GM23338 (cell line): Measurements from ENCODE around the gene MKLN1. TPM values are rescaled to one million over a fixed set of nuclear protein-coding genes. Genes with fewer than 3 reads are reported as not detected.

ENCODE experiments used
- ATAC-seq: fragments of 200-7000 bp; cut with Tn5 transposase; 3 replicates; pipeline ENCODE4 v1.9.1; 2020
- DNase-seq: peaks from one replicate; pipeline ENCODE4 v3.0.0-alpha.2; 2015; ENCODE audit warnings: low spot score
- H2AFZ ChIP-seq: fragments of 200-600 bp; sonication (generic); 2 replicates; pipeline ENCODE4 v1.8.0; 2016; ENCODE audit warnings: antibody characterized with exemption, mild to moderate bottlenecking, moderate library complexity
- H3F3A ChIP-seq: fragments of 200-600 bp; sonication (generic); replicated peaks from 2 replicates; pipeline ENCODE4 v1.8.0; 2017; ENCODE audit warnings: antibody characterized with exemption, mixed run types, low read depth
- H3K27ac ChIP-seq: fragments of 200-600 bp; sonication (generic); 2 replicates; pipeline ENCODE4 v1.6.1; 2016; ENCODE audit warnings: low read depth
- H3K27me3 ChIP-seq: fragments of 200-600 bp; sonication (generic); 2 replicates; pipeline ENCODE4 v1.8.0; 2016; ENCODE audit warnings: mild to moderate bottlenecking, mixed run types, moderate library complexity; ENCODE audit not compliant: insufficient read depth
- H3K36me3 ChIP-seq: fragments of 200-600 bp; sonication (generic); 2 replicates; pipeline ENCODE4 v1.8.0; 2016; ENCODE audit warnings: mild to moderate bottlenecking; ENCODE audit not compliant: insufficient read depth
- H3K4me1 ChIP-seq: fragments of 200-600 bp; sonication (generic); 2 replicates; pipeline ENCODE4 v1.8.0; 2016; ENCODE audit warnings: mild to moderate bottlenecking, moderate library complexity; ENCODE audit not compliant: insufficient read depth
- H3K4me2 ChIP-seq: fragments of 200-600 bp; sonication (generic); 2 replicates; pipeline ENCODE4 v1.7.1; 2017; ENCODE audit warnings: mixed run types
- H3K4me3 ChIP-seq: fragments of 200-600 bp; sonication (generic); 2 replicates; pipeline ENCODE4 v1.6.1; 2016; ENCODE audit warnings: mixed run types
- H3K79me2 ChIP-seq: fragments of 200-600 bp; sonication (generic); replicated peaks from 2 replicates; pipeline ENCODE4 v1.8.0; 2017; ENCODE audit warnings: mild to moderate bottlenecking; ENCODE audit not compliant: insufficient read depth
- H3K9me2 ChIP-seq: fragments of 200-600 bp; sonication (generic); 2 replicates; pipeline ENCODE4 v1.8.0; 2017; ENCODE audit not compliant: insufficient read depth
- H4K20me1 ChIP-seq: fragments of 200-600 bp; sonication (generic); replicated peaks from 2 replicates; pipeline ENCODE4 v1.8.0; 2017; ENCODE audit warnings: mild to moderate bottlenecking; ENCODE audit not compliant: insufficient read depth
- H3K27ac Mint-ChIP-seq: 2 replicates; pipeline ENCODE4 v1.8.0; 2020; ENCODE audit warnings: inconsistent platforms, mild to moderate bottlenecking, moderate library complexity, mixed read lengths
- H3K27me3 Mint-ChIP-seq: 3 replicates; pipeline ENCODE4 v1.8.0; 2022; ENCODE audit warnings: low read depth, mild to moderate bottlenecking, moderate library complexity, mixed read lengths, inconsistent platforms; ENCODE audit not compliant: insufficient read depth, poor library complexity
- H3K36me3 Mint-ChIP-seq: 3 replicates; pipeline ENCODE4 v1.8.0; 2021; ENCODE audit warnings: low read depth, mild to moderate bottlenecking, inconsistent platforms, moderate library complexity, mixed read lengths
- H3K4me1 Mint-ChIP-seq: 3 replicates; pipeline ENCODE4 v1.8.0; 2020; ENCODE audit warnings: mild to moderate bottlenecking, inconsistent platforms, mixed read lengths
- H3K4me3 Mint-ChIP-seq: 3 replicates; pipeline ENCODE4 v1.8.0; 2021; ENCODE audit warnings: moderate library complexity, mild to moderate bottlenecking, inconsistent platforms, mixed read lengths
- H3K9me3 Mint-ChIP-seq: 3 replicates; pipeline ENCODE4 v1.8.0; 2020; ENCODE audit warnings: moderate library complexity, mild to moderate bottlenecking, inconsistent platforms, mixed read lengths
- CREB1 ChIP-seq: fragments of 250-450 bp; sonication (Bioruptor Pico); IDR thresholded peaks from 2 replicates; pipeline ENCODE4 v1.5.0; 2020; ENCODE audit warnings: low read depth, mild to moderate bottlenecking, moderate library complexity
- EZH2phosphoT487 ChIP-seq: fragments of 200-600 bp; sonication (generic); IDR thresholded peaks from one replicate; pipeline ENCODE4 v1.8.1; 2018; ENCODE audit warnings: antibody characterized with exemption; ENCODE audit not compliant: unreplicated experiment
- JUNB ChIP-seq: IDR thresholded peaks from one replicate; pipeline ENCODE4 v1.6.1; 2016; ENCODE audit warnings: antibody characterized with exemption; ENCODE audit not compliant: unreplicated experiment
- NANOG ChIP-seq: IDR thresholded peaks from 2 replicates; pipeline ENCODE4 v1.6.1; 2016; ENCODE audit warnings: antibody characterized with exemption, borderline replicate concordance
- POLR2AphosphoS5 ChIP-seq: IDR thresholded peaks from 2 replicates; pipeline ENCODE4 v1.6.1; 2016; ENCODE audit warnings: antibody characterized with exemption, low read depth
- REST ChIP-seq: IDR thresholded peaks from one replicate; pipeline ENCODE4 v1.6.1; 2018; ENCODE audit warnings: antibody characterized with exemption; ENCODE audit not compliant: unreplicated experiment
- STAT1 ChIP-seq: IDR thresholded peaks from one replicate; pipeline ENCODE4 v1.6.1; 2016; ENCODE audit warnings: antibody characterized with exemption; ENCODE audit not compliant: unreplicated experiment
- ZNF114 ChIP-seq: fragments of 250-450 bp; sonication (Bioruptor Pico); IDR thresholded peaks from 2 replicates; pipeline ENCODE4 v1.5.0; 2020; ENCODE audit warnings: mild to moderate bottlenecking, moderate library complexity
- ZNF331 ChIP-seq: fragments of 250-450 bp; sonication (Bioruptor Pico); IDR thresholded peaks from 2 replicates; pipeline ENCODE4 v1.5.0; 2020; ENCODE audit warnings: low read depth, mild to moderate bottlenecking, moderate library complexity
- ZNF462 ChIP-seq: fragments of 250-450 bp; sonication (Bioruptor Pico); IDR thresholded peaks from 2 replicates; pipeline ENCODE4 v1.5.0; 2020; ENCODE audit warnings: mild to moderate bottlenecking, moderate library complexity
- polyA plus RNA-seq: library from polyadenylated mRNA; unstranded; fragments of >200 nt; fragmentation: Nextera tagmentation; extraction: Ambion mirVana; gene quantifications from 2 replicates; pipeline ENCODE4 v1.2.1, GENCODE V29; 2016
- total RNA-seq: library from RNA; depleted of rRNA; stranded (reverse); fragments of >200 nt; shearing (Covaris generic); gene quantifications from 2 replicates; pipeline ENCODE4 v1.2.3, GENCODE V29; 2014

Gene MKLN1
- total and polyA plus RNA-seq, 2 experiments from 2014 or later: 25.3 to 46.5 TPM

GRCh38 chr7:131455001-131455400, 127.3 kb downstream of the MKLN1 start:
- Mint-ChIP-seq H3K36me3 (peaks cover 5% of the 10 kb centered on the region; the same call in 1 of the 3 replicates), H3K9me3 (no peaks in the 10 kb centered on the region), H3K27me3 (no peaks in the 10 kb centered on the region), H3K27ac (no peak overlapping the region), H3K4me1 (peaks cover 3% of the 10 kb centered on the region; the same call in 2 of the 3 replicates), H3K4me3 (no peak overlapping the region)
- Histone ChIP-seq H3K9me2 (no peaks in the 10 kb centered on the region), H4K20me1 (no peaks in the 10 kb centered on the region), H3K36me3 (no peaks in the 10 kb centered on the region), H3K4me2 (no peak overlapping the region), H3F3A (no peaks in the 10 kb centered on the region), H3K4me3 (no peak overlapping the region), H3K27ac (no peak overlapping the region), H3K4me1 (no peaks in the 10 kb centered on the region), H2AFZ (no peak overlapping the region), H3K79me2 (no peaks in the 10 kb centered on the region), H3K27me3 (no peaks in the 10 kb centered on the region)
- TF ChIP-seq NANOG: no peak
- TF ChIP-seq STAT1: no peak
- TF ChIP-seq POLR2AphosphoS5: no peak
- TF ChIP-seq ZNF331 (CRISPR knock-in tag): no peak
- no peak for TF ChIP-seq ZNF114 (CRISPR knock-in tag)
- TF ChIP-seq ZNF462 (CRISPR knock-in tag): no peak
- TF ChIP-seq REST: no peak
- no peak for TF ChIP-seq CREB1 (CRISPR knock-in tag)
- TF ChIP-seq EZH2phosphoT487: no peak
- TF ChIP-seq JUNB: no peak
- DNase-seq (no peak), ATAC-seq (no peak)
